Stimulated activated naive CD8-positive, alpha-beta T cell treated with anti-CD3 and anti-CD28 coated beads, Interleukin-15, amount 100 ng/mL, for 72 hours (primary cell): ENCODE measurements around the gene PLK5.
"Not testable (repeated sequence)": the region's sequence is repeated elsewhere in the genome, so short reads cannot be mapped to it uniquely, and the experiment has no call there.

Experiments used
- ATAC-seq: fragments of 150-1000 bp; cut with Tn5 transposase; 2 replicates; pipeline ENCODE4 v1.10.0; 2021; ENCODE audit warnings: mild to moderate bottlenecking, moderate library complexity
- DNase-seq, 2 donors: peaks; one replicate each; pipeline ENCODE4 v3.0.0; 2021 to 2022
- H3K27ac Mint-ChIP-seq, 2 donors: one replicate each; pipeline ENCODE4 v1.8.0; 2022; ENCODE audit warnings: mild to moderate bottlenecking in 2 of 2, mixed read lengths in 2 of 2, moderate library complexity in 2 of 2
- H3K27me3 Mint-ChIP-seq: one replicate; pipeline ENCODE4 v1.8.0; 2022; ENCODE audit warnings: mixed read lengths
- H3K4me1 Mint-ChIP-seq: one replicate; pipeline ENCODE4 v1.8.0; 2022; ENCODE audit warnings: mild to moderate bottlenecking, mixed read lengths
- H3K4me3 Mint-ChIP-seq, 2 donors: one replicate each; pipeline ENCODE4 v1.8.0; 2022; ENCODE audit warnings: mild to moderate bottlenecking in 2 of 2, mixed read lengths in 2 of 2, moderate library complexity in 1 of 2
- H3K9me3 Mint-ChIP-seq, 2 donors: one replicate each; pipeline ENCODE4 v1.8.0; 2022; ENCODE audit warnings: mixed read lengths in 2 of 2

PLK5 gene, protein sequence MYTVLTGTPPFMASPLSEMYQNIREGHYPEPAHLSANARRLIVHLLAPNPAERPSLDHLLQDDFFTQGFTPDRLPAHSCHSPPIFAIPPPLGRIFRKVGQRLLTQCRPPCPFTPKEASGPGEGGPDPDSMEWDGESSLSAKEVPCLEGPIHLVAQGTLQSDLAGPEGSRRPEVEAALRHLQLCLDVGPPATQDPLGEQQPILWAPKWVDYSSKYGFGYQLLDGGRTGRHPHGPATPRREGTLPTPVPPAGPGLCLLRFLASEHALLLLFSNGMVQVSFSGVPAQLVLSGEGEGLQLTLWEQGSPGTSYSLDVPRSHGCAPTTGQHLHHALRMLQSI

DNA sequence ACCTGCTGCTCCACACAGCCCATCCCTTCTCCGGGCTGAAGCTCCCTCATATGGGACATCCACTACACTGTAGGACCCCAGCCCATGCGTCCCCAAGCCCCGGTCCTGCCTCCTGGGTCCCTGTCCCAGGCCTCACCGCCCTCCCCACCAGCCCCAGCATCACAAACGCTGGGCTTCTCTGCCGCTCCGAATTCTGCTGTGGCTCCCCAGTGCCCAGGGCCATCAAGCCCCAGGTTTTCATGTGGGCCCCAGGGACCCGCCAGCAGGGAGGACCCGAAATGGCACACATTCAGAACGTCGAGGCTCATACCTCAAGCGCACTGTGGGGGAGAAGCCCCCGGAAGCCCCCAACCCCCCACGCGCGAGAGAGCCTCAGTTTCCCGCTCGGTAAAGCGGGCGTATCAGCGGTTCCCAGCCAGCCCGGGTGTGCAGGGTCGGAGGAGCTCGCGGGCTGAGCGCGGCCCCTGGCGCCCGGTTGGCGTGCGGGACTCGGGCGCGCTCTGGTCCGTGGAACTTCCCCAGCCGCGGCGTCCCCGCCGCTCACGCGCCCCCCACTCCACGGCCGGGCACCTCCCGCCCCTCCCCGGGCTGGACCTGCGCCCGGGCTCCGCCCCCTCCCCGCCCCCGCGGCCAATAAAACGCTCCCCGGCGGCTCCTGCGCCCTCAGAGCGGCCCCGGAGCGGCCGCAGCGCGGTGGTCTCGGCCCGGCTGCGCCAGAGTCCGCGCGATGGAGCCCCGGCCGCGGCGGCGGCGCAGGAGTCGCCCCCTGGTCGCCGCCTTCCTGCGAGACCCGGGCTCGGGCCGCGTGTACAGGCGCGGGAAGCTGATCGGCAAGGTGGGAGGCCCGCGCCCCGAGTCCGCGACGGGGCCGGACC is at the start of gene PLK5:
Gene PLK5 (plus strand): TSS at position 666 of the 875 bp plus-strand sequence. CDS start 2,920 bp downstream, outside the sequence.
- Mint-ChIP-seq H3K4me3 (no peak within 1 kb of the TSS), H3K4me1 (peaks cover 9% of the 10 kb centered on the region), H3K9me3 (no peaks in the 10 kb centered on the region), H3K27ac (no peak within 1 kb of the TSS), H3K27me3 (peaks cover 72% of the 10 kb centered on the region)
- DNase-seq (no peak), ATAC-seq (no peak)

DNA sequence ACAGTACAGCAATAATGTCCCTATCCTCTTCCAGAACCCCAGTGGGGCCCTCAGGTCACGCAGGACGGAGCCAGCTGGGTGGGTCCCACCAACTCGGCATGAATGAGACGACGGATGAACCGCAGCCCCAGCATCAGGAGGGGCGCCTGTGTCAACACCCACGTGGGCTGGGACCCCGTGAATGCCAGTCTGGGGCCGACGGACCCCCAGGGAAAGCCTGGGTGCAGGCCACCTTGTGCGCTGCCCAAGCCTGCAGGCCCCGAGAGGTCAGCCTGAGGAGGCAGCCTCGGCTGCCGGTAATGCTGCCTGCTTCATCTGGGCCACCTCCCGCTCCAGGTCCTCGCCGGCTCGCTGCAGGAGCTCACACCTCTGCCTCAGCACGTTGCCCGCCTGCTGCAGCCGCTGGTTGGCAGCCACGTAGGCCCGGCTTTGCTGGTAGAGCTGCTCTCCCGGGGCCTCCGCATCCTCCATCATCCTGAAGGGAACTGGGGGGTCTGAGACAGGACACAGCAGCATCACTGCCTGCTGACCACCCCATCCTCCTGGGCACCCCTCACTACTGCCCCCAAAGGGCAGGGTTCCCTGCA is 49.0 kb upstream of the PLK5 start:
- peaks cover 51% of the 10 kb centered on the region for H3K4me1 Mint-ChIP-seq
- H3K27ac Mint-ChIP-seq = peak overlapping the region in 1 of 2 donors; percentile 42
- H3K4me3 Mint-ChIP-seq = no peak overlapping the region
- H3K9me3 Mint-ChIP-seq = no peaks in the 10 kb centered on the region
- H3K27me3 Mint-ChIP-seq = peaks cover 32% of the 10 kb centered on the region
- ATAC-seq = no peak
- no peak for DNase-seq

DNA sequence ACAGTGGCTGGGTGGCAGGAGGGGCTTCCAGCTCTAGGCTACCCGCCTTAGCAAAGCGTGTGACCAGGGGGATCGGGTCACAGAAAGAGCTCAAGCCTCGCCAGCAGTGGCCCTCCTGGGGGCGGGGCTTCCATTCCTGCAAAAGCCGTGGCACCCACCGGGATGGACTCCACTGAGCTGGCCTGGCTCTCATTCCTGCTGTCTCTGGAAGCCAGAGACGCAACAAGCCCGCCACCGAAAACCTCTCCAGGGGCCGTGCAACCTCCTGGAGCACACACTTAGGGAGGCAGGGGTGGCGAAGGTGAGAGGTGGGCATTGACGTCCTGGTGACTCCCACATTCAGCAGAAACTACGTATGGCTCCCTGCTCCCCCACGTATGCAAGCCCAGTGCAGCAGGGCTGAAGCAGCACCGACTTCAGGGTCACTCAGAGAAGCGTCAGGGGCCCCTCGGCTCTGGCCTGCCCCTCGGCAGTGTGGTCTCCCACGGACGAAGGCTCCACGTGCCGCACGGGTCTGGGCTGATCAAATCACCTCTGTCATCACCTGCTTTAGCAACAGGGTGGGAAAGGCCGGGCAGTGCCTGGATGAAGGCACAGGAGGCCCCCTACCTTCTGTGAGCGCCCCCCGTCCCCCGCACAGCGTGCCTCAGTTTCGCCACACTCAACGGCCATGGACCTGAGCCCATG is 48.0 kb upstream of the PLK5 start:
- ATAC-seq (no peak), DNase-seq (no peak)
- peaks cover 23% of the 10 kb centered on the region for H3K27me3 Mint-ChIP-seq
- no peak overlapping the region for H3K4me3 Mint-ChIP-seq
- peaks cover 44% of the 10 kb centered on the region for H3K4me1 Mint-ChIP-seq
- H3K27ac Mint-ChIP-seq = no peak overlapping the region
- no peaks in the 10 kb centered on the region for H3K9me3 Mint-ChIP-seq

DNA sequence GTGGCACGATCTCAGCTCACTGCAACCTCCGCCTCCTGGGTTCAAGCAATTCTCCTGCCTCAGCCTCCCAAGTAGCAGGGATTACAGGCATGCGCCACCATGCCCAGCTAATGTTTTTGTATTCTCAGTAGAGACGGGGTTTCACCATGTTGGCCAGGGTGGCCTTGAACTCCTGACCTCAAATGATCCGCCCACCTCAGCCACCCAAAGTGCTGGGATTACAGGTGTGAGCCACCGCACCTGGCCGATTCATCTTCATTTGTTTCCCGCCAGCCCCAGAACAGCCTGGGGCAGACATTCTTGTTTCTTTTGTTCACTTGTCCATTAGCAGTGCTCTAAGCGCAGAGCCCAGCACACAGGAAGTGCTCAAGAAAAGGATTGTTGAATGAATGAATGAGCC is 46.8 kb upstream of the PLK5 start:
- not testable (repeated sequence) for H3K27ac Mint-ChIP-seq, DNase-seq, ATAC-seq, H3K9me3 Mint-ChIP-seq
- Mint-ChIP-seq H3K4me3 (peak overlapping the region in 1 of 2 donors; percentile 37), H3K27me3 (peaks cover 11% of the 10 kb centered on the region), H3K4me1 (peaks cover 33% of the 10 kb centered on the region)

DNA sequence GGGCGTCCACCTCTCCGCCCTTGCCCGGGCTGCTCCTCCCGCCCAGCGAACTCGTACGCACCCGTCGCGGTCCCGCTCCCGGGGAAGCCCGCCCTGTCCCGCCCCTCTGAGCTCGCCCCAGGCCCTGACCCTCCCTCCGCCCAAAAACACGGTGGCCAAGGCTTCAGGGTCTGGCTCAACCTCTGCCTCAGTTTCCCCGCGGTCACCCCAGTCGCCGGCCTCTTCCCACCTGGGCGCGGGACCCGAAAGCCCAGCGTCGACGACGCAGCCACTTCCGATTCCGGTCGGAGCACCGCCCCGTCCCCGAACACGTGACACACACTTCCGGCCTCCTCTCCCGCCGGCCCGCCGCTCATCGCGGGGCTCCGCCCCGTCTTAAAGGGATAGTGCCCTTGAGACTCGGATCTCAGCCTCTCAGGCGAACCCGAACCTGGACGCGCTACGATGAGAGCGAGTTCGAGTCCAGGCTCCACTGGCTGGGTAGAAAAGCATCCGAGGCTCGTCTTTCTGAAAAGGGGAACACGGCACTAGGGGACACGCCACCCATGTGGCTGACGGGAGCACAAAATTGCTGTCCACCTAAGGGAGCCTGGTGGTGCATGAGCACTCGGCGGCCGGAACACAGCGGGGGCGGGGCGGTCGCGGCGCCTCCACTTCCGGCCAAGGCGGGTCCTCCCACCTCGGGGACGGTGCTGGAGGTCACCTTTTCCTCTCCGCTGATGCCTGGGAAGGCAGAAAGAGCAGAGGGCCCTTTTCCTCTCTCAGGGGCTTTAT is 44.8 kb upstream of the PLK5 start, which contains the start of gene C19orf25:
Gene C19orf25 (minus strand): TSS at position 282 of the 774 bp plus-strand sequence. CDS start 312 bp downstream, outside the sequence.
- Mint-ChIP-seq H3K4me3 (peak within 1 kb of the TSS; percentile 99 to 100), H3K27me3 (no peaks in the 10 kb centered on the region), H3K9me3 (no peaks in the 10 kb centered on the region), H3K4me1 (peaks cover 24% of the 10 kb centered on the region), H3K27ac (peak within 1 kb of the TSS; percentile 98 to 100)
- DNase-seq (peak; percentile 91 to 95), ATAC-seq (peak; percentile 95)

DNA sequence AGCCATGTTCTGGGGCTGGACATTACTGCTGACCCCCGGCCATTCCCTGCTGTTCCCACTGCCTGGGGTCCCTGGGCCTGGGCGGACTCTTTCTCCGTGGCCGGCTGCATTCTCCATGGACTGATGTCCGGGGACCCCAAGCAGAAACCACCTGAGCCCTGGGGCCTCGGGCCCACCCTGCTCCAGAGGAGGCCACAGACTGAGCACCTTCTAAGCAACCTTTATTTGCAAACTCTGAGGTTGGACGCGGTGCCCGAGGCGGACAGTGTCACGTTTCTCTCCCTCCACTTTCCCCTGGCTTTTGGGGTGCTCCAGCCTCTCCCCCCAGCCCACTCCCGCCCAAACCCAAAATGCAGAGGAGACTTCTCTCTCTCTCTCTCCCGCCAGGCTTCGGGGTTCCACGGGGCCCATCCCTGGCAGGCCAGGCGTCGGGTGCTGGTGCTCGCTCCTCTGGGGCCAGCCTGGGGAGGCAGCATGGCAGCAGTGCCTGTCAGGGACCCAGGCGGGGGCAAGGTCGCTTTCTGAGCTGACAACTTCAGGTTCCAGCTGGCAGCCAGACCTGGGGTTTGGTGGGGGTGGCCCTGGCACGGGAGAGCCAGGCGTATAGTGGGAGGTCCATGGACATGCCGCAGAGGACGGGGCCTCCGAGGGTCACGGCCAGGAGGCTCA is 42.5 kb upstream of the PLK5 start:
- no peaks in the 10 kb centered on the region for H3K27me3 Mint-ChIP-seq
- ATAC-seq (no peak), DNase-seq (no peak)
- no peak overlapping the region for H3K4me3 Mint-ChIP-seq
- peaks cover 24% of the 10 kb centered on the region for H3K4me1 Mint-ChIP-seq
- H3K9me3 Mint-ChIP-seq = no peaks in the 10 kb centered on the region
- no peak overlapping the region for H3K27ac Mint-ChIP-seq

DNA sequence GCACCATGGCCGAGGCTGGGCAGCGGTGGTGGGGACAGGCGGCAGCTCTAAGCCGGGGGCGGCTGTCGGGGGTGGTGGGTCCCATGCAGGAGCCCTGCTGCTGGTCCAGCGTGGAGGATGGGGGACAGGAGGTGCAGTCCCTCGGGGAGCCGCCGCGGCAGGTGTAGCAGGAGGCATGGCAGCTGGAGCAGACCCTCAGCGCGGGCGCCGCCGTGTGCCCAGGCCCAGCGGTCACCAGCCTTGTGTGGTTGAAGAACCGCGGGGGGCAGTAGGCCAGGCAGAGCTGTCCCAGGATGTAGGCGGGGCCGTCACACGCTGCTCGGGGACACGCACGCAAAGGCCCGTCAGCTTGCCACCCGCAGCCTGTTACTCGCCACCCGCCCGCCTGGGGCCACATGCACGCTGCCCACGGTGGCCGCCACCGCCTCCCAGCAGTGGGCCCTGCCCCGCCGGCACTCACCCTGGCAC is 42.0 kb upstream of the PLK5 start:
- Mint-ChIP-seq H3K27me3 (no peaks in the 10 kb centered on the region), H3K27ac (no peak overlapping the region), H3K4me1 (peaks cover 24% of the 10 kb centered on the region), H3K9me3 (no peaks in the 10 kb centered on the region), H3K4me3 (no peak overlapping the region)
- no peak for ATAC-seq
- DNase-seq = no peak

DNA sequence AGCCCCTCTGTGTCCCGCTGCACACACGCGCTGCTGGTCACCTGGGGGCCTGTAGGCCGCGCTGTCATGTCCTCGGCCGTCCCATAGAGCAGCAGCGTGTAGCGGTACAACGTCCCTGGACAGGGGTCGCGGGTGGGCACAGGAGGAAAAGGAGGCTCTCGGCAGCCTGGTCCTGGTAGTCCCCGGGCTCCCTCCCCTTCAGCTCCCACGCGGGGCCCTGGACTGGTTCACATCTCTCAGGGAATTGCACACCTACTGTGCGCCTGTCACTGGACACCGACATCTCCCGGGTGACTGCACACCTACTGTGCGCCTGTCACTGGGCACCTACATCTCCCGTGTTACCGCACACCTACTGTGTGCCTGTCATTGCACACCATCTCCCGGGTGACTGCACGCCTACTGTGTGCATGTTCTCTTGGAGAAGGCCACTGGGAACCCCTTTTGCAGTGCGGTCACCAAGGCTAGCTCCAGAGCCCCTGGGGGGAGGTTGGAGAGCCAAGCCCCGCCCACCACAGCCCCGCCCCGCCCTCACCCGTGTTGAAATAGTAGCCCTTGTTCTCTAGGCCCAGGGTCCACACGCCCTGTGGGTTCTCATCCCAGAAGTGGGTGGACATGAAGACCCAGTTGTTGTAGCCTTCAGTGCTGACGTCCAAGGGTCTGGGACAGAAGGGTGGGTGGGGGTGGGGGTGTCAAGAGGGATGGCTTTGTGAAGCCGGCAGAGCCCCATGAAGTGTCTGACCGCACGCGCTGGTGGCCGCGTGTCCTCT is 41.3 kb upstream of the PLK5 start:
- Mint-ChIP-seq H3K4me1 (peaks cover 19% of the 10 kb centered on the region), H3K4me3 (no peak overlapping the region), H3K9me3 (no peaks in the 10 kb centered on the region), H3K27ac (no peak overlapping the region), H3K27me3 (no peaks in the 10 kb centered on the region)
- no peak for DNase-seq
- ATAC-seq = no peak

DNA sequence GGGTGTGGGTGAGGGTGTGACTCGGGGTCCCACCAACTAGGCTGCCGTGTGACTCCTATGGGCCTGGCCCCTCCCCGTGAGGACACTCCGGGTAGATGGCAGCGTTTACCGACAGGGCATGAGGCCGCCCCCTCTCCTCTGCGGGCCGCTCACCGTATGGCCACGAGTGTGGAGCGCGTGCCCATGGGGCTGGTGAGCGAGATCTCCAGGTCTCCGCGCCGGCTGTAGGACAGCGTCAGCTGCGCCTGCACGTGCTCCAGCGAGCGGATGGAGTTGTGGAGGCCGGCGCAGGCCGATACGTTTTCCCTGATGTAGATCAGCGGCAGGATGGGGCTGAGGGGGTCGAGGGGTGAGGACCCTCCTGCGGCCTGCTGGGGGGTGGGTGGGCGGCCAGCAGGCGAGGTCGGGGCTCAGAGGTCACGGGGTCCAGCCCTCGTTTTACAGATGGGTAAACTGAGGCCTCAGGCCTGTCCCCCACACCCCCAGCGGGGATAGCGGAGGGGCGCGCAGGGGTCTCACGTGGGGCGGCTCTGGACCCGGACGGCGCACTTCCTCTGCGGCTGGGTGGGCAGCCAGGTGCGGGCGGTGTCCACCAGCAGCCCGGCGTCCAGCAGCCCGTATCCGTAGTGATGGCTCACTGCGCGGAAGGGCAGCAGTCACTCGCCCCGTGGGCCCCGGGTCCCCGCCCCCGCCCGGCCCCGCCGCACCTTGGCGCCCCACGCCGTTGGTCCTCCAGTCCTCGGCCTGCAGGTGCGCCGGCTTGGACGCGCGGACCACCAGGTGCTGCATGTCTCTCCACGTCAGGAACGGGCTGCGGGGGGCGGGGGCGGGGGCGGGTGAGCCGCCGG is 40.5 kb upstream of the PLK5 start:
- DNase-seq (no peak), ATAC-seq (no peak)
- H3K4me1 Mint-ChIP-seq = peaks cover 16% of the 10 kb centered on the region
- H3K9me3 Mint-ChIP-seq = no peaks in the 10 kb centered on the region
- H3K27me3 Mint-ChIP-seq = no peaks in the 10 kb centered on the region
- no peak overlapping the region for H3K4me3 Mint-ChIP-seq
- no peak overlapping the region for H3K27ac Mint-ChIP-seq

DNA sequence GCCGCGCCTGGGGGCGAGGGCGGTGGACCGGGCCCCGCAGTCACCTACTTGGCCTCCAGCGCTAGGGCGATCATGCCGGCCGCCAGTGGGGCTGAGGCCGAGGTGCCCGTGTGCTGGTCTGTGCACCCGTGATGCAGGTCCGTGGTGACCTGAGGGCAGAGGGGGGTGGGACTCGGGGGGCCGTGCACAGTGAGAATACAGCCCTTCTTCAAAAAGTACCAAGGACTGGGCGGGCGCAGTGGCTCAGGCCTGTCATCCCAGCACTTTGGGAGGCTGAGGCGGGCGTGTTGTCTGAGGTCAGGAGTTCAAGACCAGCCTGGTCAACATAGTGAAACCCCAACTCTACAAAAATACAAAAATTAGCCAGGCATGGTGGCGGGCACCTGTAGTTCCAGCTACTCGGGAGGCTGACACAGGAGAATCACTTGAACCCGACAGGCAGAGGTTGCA is 39.9 kb upstream of the PLK5 start:
- no peaks in the 10 kb centered on the region for H3K9me3 Mint-ChIP-seq
- no peak overlapping the region for H3K4me3 Mint-ChIP-seq
- H3K27me3 Mint-ChIP-seq = no peaks in the 10 kb centered on the region
- H3K4me1 Mint-ChIP-seq = peaks cover 17% of the 10 kb centered on the region
- no peak overlapping the region for H3K27ac Mint-ChIP-seq
- DNase-seq = no peak
- no peak for ATAC-seq

DNA sequence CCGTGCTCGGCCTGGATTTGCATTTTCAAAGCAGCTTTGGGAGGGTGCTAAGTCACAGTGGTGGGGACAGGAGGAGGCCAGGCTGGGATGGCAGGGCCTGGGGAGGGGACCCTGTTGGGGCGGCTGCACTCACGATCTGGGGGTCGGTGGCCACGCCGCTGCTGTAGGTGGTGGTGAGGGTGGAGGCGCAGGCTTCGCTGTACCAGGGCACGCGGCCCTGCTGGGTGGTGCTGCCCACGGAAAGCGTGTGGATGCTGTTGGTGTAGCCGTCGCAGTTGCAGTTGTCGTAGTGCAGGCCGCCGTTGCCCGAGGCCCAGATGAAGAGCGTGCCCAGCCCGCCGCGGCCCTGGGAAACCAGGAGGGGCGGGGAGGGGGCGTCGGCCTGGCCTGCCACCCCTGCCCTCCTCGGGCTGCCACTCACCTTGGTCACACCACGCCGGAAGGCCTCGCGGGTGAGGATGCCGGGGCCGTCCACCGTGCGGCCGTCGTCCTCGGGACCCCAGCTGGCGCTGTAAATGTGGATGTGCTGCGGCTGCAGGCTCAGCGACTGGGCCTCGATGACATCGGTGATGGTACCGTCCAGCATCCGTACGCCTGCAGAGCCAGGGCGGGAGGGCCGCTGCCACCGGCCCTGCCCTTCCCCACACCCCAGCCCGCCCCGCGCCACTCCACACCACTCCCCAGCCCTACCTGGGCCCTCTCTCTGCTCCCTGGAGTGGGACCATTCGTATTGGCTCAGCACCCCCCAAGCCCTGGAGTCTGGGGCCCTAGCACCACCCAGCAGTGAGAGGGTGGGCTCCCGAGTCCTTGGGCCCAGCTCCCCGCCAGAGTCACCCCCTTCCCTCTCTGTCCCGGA is 36.9 kb upstream of the PLK5 start:
- Mint-ChIP-seq H3K4me1 (peaks cover 24% of the 10 kb centered on the region), H3K27ac (no peak overlapping the region), H3K9me3 (no peaks in the 10 kb centered on the region), H3K4me3 (no peak overlapping the region), H3K27me3 (peaks cover 6% of the 10 kb centered on the region)
- DNase-seq (no peak), ATAC-seq (no peak)
